RKO (cell line): ENCODE results near the gene PRDX3.

Experiments used
- DNase-seq: peaks from one replicate; pipeline ENCODE4 v3.0.0-alpha.2; 2016; ENCODE audit warnings: low spot score

Gene PRDX3

DNA sequence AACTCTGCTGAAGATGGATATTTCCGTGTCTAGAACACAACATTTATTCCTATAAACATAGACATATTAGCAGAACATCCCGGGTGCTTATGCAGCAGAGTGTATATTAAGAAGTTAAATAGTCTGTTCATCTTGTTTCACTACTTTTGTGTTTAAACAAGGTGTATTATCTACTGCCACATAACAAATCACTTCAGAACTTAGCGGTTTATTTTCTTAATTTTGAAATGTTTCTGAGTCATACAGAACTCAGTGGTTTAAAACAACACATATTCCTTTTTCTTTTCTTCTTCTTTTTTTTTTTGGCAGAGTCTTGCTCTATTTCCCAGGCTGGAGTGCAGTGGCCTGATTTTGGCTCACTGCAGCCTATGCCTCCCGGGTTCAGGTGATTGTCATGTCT lies 48.9 kb downstream of the PRDX3 start:
- DNase-seq: no peak

DNA sequence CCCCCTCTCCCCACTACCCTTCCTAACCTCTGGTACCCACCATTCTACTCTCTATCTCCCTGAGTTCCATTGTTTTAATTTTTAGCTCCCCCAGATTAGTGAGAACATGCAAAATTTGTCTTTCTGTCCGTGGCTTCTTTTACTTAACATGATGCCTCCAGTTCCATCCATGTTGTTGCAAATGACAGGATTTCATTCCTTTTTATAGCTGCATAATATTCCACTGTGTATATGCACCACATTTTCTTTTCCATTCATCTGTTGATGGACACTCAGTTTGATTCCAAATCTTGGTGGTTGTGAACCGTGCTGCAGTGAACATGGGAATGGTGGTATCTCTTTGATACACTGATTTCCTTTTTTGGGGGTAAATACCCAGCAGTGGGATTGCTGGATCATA lies 52.7 kb downstream of the PRDX3 start:
- no peak for DNase-seq

DNA sequence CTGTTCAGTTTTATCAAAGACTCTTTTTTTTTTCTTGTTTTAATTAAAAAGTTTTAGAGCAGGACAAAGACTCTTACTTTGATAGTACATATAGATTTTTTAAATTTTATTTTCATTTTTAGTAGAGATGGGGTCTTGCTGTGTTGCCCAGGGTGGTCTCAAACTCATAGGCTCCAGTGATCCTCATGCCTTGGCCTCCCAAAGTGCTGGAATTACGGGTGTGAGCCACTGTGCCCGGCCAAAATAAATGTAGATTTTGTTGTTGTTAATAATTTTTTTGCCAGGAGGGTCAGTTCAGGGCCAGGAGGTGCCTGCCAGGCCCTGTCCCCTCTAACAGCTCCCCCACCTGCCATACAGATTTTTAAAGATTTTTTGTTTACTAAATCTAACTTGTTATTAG lies 57.7 kb downstream of the PRDX3 start:
- no peak for DNase-seq

DNA sequence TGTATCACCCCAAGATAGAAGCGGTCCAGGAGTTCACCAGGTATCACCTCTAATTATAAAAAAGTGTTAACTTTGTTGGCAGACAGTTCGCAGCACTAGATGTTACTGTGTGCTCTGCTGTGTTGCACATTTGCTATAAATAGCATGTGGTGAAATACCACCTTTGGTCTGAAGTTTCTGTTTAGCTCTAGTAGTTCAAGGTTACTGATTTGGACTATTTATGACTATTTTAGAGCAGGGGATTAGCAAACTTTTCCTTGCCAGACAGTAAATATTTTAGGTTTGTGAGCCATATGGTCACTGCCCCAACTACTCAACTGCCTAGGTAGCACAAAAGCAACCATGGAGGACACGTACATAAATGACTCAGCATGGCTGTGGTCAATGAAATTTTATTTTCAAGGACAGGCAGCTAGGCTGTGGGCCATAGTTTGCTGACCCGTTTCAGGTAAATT lies 58.2 kb downstream of the PRDX3 start:
- DNase-seq: no peak

DNA sequence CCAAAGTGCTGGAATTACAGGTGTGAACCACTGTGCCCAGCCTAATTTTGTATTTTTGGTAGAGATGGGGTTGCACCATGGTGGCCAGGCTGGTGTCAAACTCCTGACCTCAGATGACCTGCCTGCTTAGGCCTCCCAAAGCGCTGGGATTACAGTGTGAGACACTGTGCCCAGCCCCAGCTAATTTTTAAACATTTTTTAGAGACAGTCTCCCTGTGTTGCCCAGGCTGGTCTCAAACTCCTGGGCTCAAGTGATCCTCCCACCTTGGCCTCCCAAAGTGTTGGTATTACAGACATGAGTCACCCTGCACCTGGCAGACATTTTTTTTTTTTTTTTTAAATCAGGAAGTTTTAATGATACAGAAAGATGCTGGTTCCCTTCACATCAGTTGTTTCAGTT lies 59.2 kb downstream of the PRDX3 start:
- DNase-seq: no peak

DNA sequence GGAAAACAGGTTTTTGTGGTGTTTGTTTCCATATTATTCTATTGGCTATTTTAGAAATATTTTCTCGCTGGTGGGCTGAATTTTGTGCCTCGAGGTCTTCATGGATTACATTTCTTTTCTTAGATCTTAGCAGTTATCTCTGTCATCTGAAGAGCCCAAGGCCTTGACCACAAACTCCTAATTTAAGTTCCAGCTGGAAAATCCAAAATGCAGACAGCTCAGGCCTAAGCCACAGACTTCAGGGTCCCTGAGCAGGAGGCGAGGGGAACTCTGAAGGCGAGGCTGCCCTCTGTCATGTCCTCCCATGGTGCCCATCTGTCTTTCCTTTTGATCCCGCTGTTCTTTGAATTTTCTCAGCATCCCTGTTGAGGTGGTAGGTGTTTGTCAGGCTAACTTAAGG lies 60.4 kb downstream of the PRDX3 start:
- no peak for DNase-seq
